Effector memory CD8-positive, alpha-beta T cell (primary cell): ENCODE results near the gene NR3C2.

Experiments
- ATAC-seq: fragments of 150-1000 bp; cut with Tn5 transposase; replicated peaks from 2 replicates; pipeline ENCODE4 v1.10.0; 2021; ENCODE audit warnings: mild to moderate bottlenecking, moderate library complexity
- DNase-seq, 3 experiments: peaks; one replicate each; pipeline ENCODE4 v3.0.0; 2021
- H3K27ac Mint-ChIP-seq, 2 donors: one replicate each; pipeline ENCODE4 v1.8.0; 2022; ENCODE audit warnings: mild to moderate bottlenecking in 2 of 2, mixed read lengths in 2 of 2, moderate library complexity in 2 of 2
- H3K27me3 Mint-ChIP-seq, 2 donors: one replicate each; pipeline ENCODE4 v1.8.0; 2022; ENCODE audit warnings: mixed read lengths in 2 of 2
- H3K36me3 Mint-ChIP-seq: one replicate; pipeline ENCODE4 v1.8.0; 2022; ENCODE audit warnings: mild to moderate bottlenecking, moderate library complexity, mixed read lengths; ENCODE audit not compliant: insufficient read depth
- H3K4me1 Mint-ChIP-seq, 2 donors: one replicate each; pipeline ENCODE4 v1.8.0; 2022; ENCODE audit warnings: low read depth in 2 of 2, mixed read lengths in 2 of 2
- H3K4me3 Mint-ChIP-seq, 2 donors: one replicate each; pipeline ENCODE4 v1.8.0; 2022; ENCODE audit warnings: mild to moderate bottlenecking in 2 of 2, mixed read lengths in 2 of 2, moderate library complexity in 2 of 2
- H3K9me3 Mint-ChIP-seq, 2 donors: one replicate each; pipeline ENCODE4 v1.8.0; 2022; ENCODE audit warnings: mixed read lengths in 2 of 2

The NR3C2 gene

GRCh38 chr4:148376151-148376550 is 66.1 kb downstream of the NR3C2 start:
- no peaks in the 10 kb centered on the region for H3K9me3 Mint-ChIP-seq
- H3K27me3 Mint-ChIP-seq: no peaks in the 10 kb centered on the region
- H3K27ac Mint-ChIP-seq: peak overlapping the region; percentile 88 to 98
- DNase-seq: peak; percentile 31 to 39 (median 36)
- H3K4me3 Mint-ChIP-seq: peak overlapping the region; percentile 67 to 75
- H3K36me3 Mint-ChIP-seq: peaks cover 8% of the 10 kb centered on the region
- ATAC-seq: peak; percentile 93
- H3K4me1 Mint-ChIP-seq: peaks cover 20 to 22% of the 10 kb centered on the region in 2 donors

- DNase-seq (no peak), ATAC-seq (peak; percentile 23)
- no peaks in the 10 kb centered on the region for H3K27me3 Mint-ChIP-seq
- no peaks in the 10 kb centered on the region for H3K9me3 Mint-ChIP-seq
- H3K4me3 Mint-ChIP-seq: peak overlapping the region; percentile 67 to 75
- H3K4me1 Mint-ChIP-seq: peaks cover 21 to 25% of the 10 kb centered on the region in 2 donors
- H3K36me3 Mint-ChIP-seq: peaks cover 8% of the 10 kb centered on the region
- peak overlapping the region; percentile 88 to 98 for H3K27ac Mint-ChIP-seq
Measured at GRCh38 chr4:148375584-148375983, 66.6 kb downstream of the NR3C2 start.

GRCh38 chr4:148373093-148373492 is 69.1 kb downstream of the NR3C2 start:
- no peaks in the 10 kb centered on the region for H3K27me3 Mint-ChIP-seq
- H3K36me3 Mint-ChIP-seq: peaks cover 5% of the 10 kb centered on the region
- H3K4me3 Mint-ChIP-seq: no peak overlapping the region
- ATAC-seq: no peak
- no peaks in the 10 kb centered on the region for H3K9me3 Mint-ChIP-seq
- no peak for DNase-seq
- peaks cover 26 to 38% of the 10 kb centered on the region in 2 donors for H3K4me1 Mint-ChIP-seq
- no peak overlapping the region for H3K27ac Mint-ChIP-seq

- H3K36me3 Mint-ChIP-seq: peaks cover 2% of the 10 kb centered on the region
- H3K27me3 Mint-ChIP-seq: no peaks in the 10 kb centered on the region
- peaks cover 15 to 32% of the 10 kb centered on the region in 2 donors for H3K4me1 Mint-ChIP-seq
- DNase-seq (no peak), ATAC-seq (no peak)
- no peak overlapping the region for H3K4me3 Mint-ChIP-seq
- H3K9me3 Mint-ChIP-seq: no peaks in the 10 kb centered on the region
- peak overlapping the region in 1 of 2 donors; percentile 32 for H3K27ac Mint-ChIP-seq
Measured at GRCh38 chr4:148369919-148370318, 72.3 kb downstream of the NR3C2 start.

GRCh38 chr4:148367756-148368155 is 74.5 kb downstream of the NR3C2 start:
- Mint-ChIP-seq H3K4me3 (no peak overlapping the region), H3K36me3 (no peaks in the 10 kb centered on the region), H3K4me1 (peaks cover 13 to 27% of the 10 kb centered on the region in 2 donors), H3K27me3 (no peaks in the 10 kb centered on the region), H3K27ac (no peak overlapping the region), H3K9me3 (no peaks in the 10 kb centered on the region)
- ATAC-seq (peak; percentile 35), DNase-seq (no peak)

DNA sequence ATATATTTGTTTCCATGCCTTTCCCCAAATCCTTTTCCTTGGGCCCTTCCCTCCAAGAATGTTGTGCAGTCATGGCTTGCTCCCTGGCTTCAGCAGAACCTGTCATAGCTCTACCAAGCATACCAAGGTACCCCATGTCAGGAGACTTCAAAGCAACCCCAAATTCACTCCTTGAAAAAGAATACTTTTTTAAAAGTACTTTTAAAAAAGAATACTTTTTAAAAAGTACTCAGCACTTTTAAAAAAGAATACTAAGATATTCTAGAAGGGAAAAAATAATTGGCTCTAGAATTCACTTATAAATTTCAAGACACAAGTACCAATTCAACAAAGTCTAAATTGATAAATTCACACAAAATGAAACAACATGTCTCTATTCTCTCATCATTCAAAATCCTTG is 76.0 kb downstream of the NR3C2 start:
- ATAC-seq (no peak), DNase-seq (no peak)
- Mint-ChIP-seq H3K4me3 (no peak overlapping the region), H3K9me3 (no peaks in the 10 kb centered on the region), H3K36me3 (no peaks in the 10 kb centered on the region), H3K27me3 (no peaks in the 10 kb centered on the region), H3K27ac (no peak overlapping the region), H3K4me1 (peaks cover 20 to 25% of the 10 kb centered on the region in 2 donors)

GRCh38 chr4:148364525-148364924 is 77.7 kb downstream of the NR3C2 start:
- Mint-ChIP-seq H3K27ac (no peak overlapping the region), H3K4me3 (no peak overlapping the region), H3K4me1 (peaks cover 17 to 19% of the 10 kb centered on the region in 2 donors), H3K36me3 (no peaks in the 10 kb centered on the region), H3K9me3 (no peaks in the 10 kb centered on the region), H3K27me3 (no peaks in the 10 kb centered on the region)
- no peak for ATAC-seq
- no peak for DNase-seq

- H3K27me3 Mint-ChIP-seq: no peaks in the 10 kb centered on the region
Measured at GRCh38 chr4:148359769-148360168, 82.4 kb downstream of the NR3C2 start.

DNA sequence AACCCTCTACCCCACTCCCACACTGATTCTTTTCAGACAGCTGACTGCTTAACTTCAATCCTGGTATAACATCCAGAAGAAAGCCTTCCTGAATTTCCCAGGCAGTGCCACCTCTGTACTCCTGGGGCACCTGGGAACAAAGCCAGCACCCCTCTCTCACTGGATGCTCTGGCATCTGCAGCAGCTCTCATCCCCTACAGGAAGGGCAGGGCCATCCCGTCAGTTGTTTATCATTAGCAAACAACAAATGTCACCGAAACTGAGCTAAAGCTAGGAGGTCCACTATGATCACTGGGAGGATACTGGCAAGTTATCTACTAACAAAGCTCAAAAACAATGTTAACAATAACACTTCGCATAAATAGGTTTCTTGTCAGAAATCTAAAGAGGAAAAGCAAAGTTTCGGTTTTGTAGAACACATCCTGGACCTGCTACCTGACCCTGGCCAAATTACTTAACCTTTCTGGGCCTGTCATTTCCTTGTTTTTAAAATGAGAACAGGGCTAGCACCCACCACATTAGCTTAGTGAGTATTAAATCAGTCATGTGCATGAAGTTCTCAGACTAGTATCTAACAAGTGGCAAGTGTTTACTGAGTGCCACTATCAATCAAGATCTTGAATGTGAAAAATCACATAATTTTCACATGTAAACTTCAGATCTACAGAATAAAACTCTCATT is 86.6 kb downstream of the NR3C2 start:
- DNase-seq (no peak), ATAC-seq (peak; percentile 62)
- Mint-ChIP-seq H3K27me3 (no peaks in the 10 kb centered on the region), H3K36me3 (no peaks in the 10 kb centered on the region), H3K27ac (peak overlapping the region; percentile 32 to 39), H3K9me3 (no peaks in the 10 kb centered on the region), H3K4me1 (peaks cover 19 to 24% of the 10 kb centered on the region in 2 donors), H3K4me3 (peak overlapping the region; percentile 39)

More at GRCh38 chr4:148359769-148360168, 82.4 kb downstream of the NR3C2 start:
- peaks cover 20 to 22% of the 10 kb centered on the region in 2 donors for H3K4me1 Mint-ChIP-seq
- no peaks in the 10 kb centered on the region for H3K36me3 Mint-ChIP-seq
- peak overlapping the region in 1 of 2 donors; percentile 11 for H3K27ac Mint-ChIP-seq
- H3K9me3 Mint-ChIP-seq: no peaks in the 10 kb centered on the region
- DNase-seq (no peak), ATAC-seq (peak; percentile 31)
- H3K4me3 Mint-ChIP-seq: peak overlapping the region in 1 of 2 donors; percentile 4

- Mint-ChIP-seq H3K4me3 (no peak overlapping the region), H3K36me3 (no peaks in the 10 kb centered on the region), H3K9me3 (no peaks in the 10 kb centered on the region), H3K4me1 (peaks cover 20 to 24% of the 10 kb centered on the region in 2 donors), H3K27me3 (no peaks in the 10 kb centered on the region), H3K27ac (no peak overlapping the region)
- ATAC-seq (no peak), DNase-seq (no peak)
Measured at GRCh38 chr4:148354186-148354585, 88.0 kb downstream of the NR3C2 start.

GRCh38 chr4:148353571-148353970 is 88.6 kb downstream of the NR3C2 start:
- Mint-ChIP-seq H3K4me3 (no peak overlapping the region), H3K27me3 (no peaks in the 10 kb centered on the region), H3K36me3 (no peaks in the 10 kb centered on the region), H3K9me3 (no peaks in the 10 kb centered on the region), H3K27ac (no peak overlapping the region), H3K4me1 (peaks cover 20 to 24% of the 10 kb centered on the region in 2 donors)
- DNase-seq (no peak), ATAC-seq (no peak)

DNA sequence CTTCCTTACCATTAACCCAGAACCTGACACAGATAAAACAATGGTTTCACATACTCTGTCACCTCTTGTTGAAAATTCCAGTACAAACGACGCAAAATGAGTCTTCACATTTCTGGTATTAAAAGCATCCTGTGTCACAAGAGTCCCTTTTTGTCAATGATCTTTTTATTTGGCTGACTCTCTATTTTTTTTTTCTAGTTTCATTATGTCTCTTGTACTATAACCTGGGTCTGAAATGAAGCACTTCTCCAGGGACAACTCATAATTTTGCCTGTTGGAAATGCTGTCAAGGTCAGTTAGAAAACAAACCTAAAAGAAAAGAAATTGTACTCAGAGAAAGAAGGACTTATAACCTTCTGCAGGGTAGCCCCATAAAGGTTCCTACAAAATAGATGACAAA is 93.1 kb downstream of the NR3C2 start:
- Mint-ChIP-seq H3K4me3 (no peak overlapping the region), H3K4me1 (peaks cover 21 to 32% of the 10 kb centered on the region in 2 donors), H3K36me3 (no peaks in the 10 kb centered on the region), H3K9me3 (no peaks in the 10 kb centered on the region), H3K27me3 (no peaks in the 10 kb centered on the region), H3K27ac (peak overlapping the region in 1 of 2 donors; percentile 7)
- DNase-seq (no peak), ATAC-seq (no peak)

DNA sequence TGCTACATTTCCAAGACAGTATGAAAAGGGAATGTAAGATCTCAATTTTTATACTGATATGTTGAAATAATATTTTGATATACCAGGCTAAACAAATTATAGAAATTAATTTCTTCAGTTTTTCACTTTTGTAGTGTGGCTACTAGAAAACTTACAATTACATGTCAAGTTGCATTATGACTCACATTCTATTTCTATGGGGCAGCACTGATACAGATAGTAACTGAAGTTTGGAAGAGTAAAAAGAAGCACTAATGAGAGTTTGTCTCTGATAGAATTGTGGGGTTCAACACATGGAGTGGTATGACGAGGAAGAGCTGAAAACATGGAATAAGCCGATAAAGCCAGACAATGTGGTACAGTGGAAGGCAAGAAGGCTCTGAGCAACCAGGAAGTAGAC is 95.6 kb downstream of the NR3C2 start:
- DNase-seq: no peak
- H3K4me3 Mint-ChIP-seq: no peak overlapping the region
- no peaks in the 10 kb centered on the region for H3K9me3 Mint-ChIP-seq
- H3K27ac Mint-ChIP-seq: no peak overlapping the region
- peaks cover 28 to 36% of the 10 kb centered on the region in 2 donors for H3K4me1 Mint-ChIP-seq
- H3K27me3 Mint-ChIP-seq: no peaks in the 10 kb centered on the region
- no peaks in the 10 kb centered on the region for H3K36me3 Mint-ChIP-seq
- ATAC-seq: no peak

GRCh38 chr4:148345509-148345908 is 96.7 kb downstream of the NR3C2 start:
- H3K27ac Mint-ChIP-seq: no peak overlapping the region
- H3K4me3 Mint-ChIP-seq: no peak overlapping the region
- no peak for ATAC-seq
- H3K27me3 Mint-ChIP-seq: no peaks in the 10 kb centered on the region
- peaks cover 25 to 36% of the 10 kb centered on the region in 2 donors for H3K4me1 Mint-ChIP-seq
- DNase-seq: no peak
- H3K9me3 Mint-ChIP-seq: no peaks in the 10 kb centered on the region
- H3K36me3 Mint-ChIP-seq: no peaks in the 10 kb centered on the region
